Measurements from ENCODE around the gene INPP1. TPM values are rescaled to one million over a fixed set of nuclear protein-coding genes. Genes with fewer than 3 reads are reported as not detected.
"Not testable (repeated sequence)": the region's sequence is repeated elsewhere in the genome, so short reads cannot be mapped to it uniquely, and the experiment has no call there.

The INPP1 gene
- total and polyA plus RNA-seq, 9 donors: 7.2 to 24.1 (median 19.1) TPM

DNA sequence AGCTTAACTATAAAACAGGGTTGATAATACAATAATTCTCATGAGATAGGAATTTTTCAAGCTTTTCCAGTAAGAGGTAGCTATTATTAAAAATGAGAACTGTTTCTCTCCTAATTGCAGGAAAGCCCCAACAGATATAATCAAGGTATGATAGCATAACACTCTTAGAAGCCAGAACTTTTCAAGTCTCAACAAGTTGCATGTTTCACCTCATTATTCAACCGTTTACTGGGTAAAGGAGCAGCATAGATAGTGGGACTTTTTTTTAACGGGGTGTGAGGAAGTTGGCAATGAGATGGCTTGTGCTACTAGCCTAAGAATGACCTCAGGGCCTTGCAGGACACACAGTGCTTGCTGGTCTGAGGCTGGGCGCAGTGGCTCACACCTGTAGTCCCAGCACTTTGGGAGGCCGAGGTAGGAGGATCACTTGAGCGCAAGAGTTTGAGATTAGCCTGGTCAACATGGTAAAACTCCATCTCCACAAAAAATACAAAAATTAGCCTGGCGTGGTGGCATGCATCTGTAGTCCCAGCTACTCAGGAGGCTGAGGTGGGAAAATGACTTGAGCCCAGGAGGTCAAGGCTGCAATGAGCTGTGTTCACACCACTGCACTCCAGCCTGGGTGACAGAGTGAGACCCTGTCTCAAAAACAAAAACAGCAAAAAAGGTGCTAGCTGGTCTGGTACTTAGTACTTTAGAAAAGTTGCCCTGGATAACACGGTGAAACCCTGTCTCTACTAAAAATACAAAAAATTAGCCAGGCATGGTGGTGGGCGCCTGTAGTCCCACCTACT, 15.5 kb downstream of the INPP1 start:
- not testable (repeated sequence) for H3K4me3 ChIP-seq (ENCODE audit: low read length); H3K9me3 ChIP-seq (replicated peaks; ENCODE audit: control insufficient read depth, low read depth, low read length); DNase-seq; H3K27me3 ChIP-seq (ENCODE audit: control insufficient read depth, insufficient read depth, low read length); H3K36me3 ChIP-seq (ENCODE audit: control insufficient read depth, insufficient read depth, low read length)
- 80% methylated on average over 1 of the region's 8 CpGs for WGBS (ENCODE audit: insufficient coverage)
- H3K4me1 ChIP-seq (ENCODE audit: control insufficient read depth, insufficient read depth, low read length): peaks cover 16% of the 10 kb centered on the region
- peak overlapping the region; percentile 73 for H3K27ac ChIP-seq (ENCODE audit: low read length)

DNA sequence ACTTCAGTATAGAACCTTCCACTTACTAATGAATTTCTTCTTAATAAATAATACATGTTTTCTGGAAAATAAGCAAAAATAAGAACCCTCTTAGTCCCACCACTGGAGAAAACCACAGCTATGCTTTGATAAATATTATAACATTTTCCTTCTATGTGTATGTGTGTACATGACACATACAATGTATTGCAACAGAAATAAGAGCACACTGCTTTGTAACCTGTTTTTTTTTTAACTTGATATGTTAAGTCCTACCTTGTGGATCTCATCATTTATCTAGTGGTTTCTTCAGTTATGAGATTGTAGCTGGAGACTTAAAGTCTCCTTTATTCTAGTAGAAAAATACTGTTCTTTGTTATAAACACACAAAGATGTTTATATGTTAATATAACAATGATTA, 17.2 kb downstream of the INPP1 start:
- peaks cover 14% of the 10 kb centered on the region for H3K4me1 ChIP-seq (ENCODE audit: control insufficient read depth, insufficient read depth, low read length)
- no peak overlapping the region for H3K4me3 ChIP-seq (ENCODE audit: low read length)
- H3K27me3 ChIP-seq (ENCODE audit: control insufficient read depth, insufficient read depth, low read length): no peaks in the 10 kb centered on the region
- no peaks in the 10 kb centered on the region for H3K9me3 ChIP-seq (replicated peaks; ENCODE audit: control insufficient read depth, low read depth, low read length)
- H3K27ac ChIP-seq (ENCODE audit: low read length): peak overlapping the region; percentile 73
- no peak for DNase-seq
- peaks cover 2% of the 10 kb centered on the region for H3K36me3 ChIP-seq (ENCODE audit: control insufficient read depth, insufficient read depth, low read length)

DNA sequence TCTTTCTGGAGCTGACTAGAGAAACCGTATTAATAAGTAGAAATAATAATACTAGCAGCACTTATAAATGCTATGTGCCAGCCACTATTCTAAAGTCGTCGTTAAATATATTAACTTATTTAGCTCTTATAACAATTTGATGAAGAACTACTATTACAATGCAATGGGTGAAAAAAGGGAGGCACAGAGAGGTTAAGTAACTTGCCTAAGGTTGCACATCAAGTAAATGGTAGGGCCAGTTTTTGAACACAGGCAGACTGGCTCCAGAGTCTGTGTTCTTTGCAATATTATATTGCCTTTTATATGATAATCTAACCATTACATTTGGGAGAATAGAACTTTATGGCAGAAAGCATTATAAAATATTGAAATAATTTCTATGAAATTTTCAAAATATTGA, 17.6 kb downstream of the INPP1 start:
- Histone ChIP-seq H3K36me3 (ENCODE audit: control insufficient read depth, insufficient read depth, low read length) (peaks cover 2% of the 10 kb centered on the region), H3K4me3 (ENCODE audit: low read length) (no peak overlapping the region), H3K27me3 (ENCODE audit: control insufficient read depth, insufficient read depth, low read length) (no peaks in the 10 kb centered on the region), H3K4me1 (ENCODE audit: control insufficient read depth, insufficient read depth, low read length) (peaks cover 13% of the 10 kb centered on the region), H3K27ac (ENCODE audit: low read length) (no peak overlapping the region), H3K9me3 (replicated peaks; ENCODE audit: control insufficient read depth, low read depth, low read length) (no peaks in the 10 kb centered on the region)
- WGBS (ENCODE audit: insufficient coverage): no CpG with 5 or more reads among the region's 3 CpGs
- DNase-seq: no peak

DNA sequence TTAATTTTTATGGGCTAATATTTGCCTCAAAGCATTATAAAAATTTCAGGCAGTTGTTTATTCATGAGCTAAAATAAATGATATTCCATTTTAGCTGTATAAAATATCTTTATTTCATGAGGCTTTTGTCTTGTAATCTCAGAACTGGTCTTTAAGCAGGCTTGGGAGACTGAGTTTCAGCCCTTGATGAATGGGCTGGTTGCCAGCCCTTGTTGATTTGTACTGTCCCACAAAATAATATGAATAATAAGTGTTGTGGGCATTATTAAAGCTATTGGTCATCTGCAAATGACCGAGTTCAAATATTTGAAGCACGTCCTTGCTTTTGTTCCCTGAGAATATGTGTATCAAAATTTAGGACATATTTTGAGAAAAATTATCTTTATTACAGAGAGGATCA, 18.2 kb downstream of the INPP1 start:
- Histone ChIP-seq H3K27me3 (ENCODE audit: control insufficient read depth, insufficient read depth, low read length) (no peaks in the 10 kb centered on the region), H3K4me1 (ENCODE audit: control insufficient read depth, insufficient read depth, low read length) (peaks cover 9% of the 10 kb centered on the region), H3K4me3 (ENCODE audit: low read length) (no peak overlapping the region), H3K9me3 (replicated peaks; ENCODE audit: control insufficient read depth, low read depth, low read length) (no peaks in the 10 kb centered on the region), H3K36me3 (ENCODE audit: control insufficient read depth, insufficient read depth, low read length) (peaks cover 4% of the 10 kb centered on the region), H3K27ac (ENCODE audit: low read length) (no peak overlapping the region)
- no CpG with 5 or more reads among the region's 2 CpGs for whole genome bisulfite sequencing (ENCODE audit: insufficient coverage)
- DNase-seq: no peak

DNA sequence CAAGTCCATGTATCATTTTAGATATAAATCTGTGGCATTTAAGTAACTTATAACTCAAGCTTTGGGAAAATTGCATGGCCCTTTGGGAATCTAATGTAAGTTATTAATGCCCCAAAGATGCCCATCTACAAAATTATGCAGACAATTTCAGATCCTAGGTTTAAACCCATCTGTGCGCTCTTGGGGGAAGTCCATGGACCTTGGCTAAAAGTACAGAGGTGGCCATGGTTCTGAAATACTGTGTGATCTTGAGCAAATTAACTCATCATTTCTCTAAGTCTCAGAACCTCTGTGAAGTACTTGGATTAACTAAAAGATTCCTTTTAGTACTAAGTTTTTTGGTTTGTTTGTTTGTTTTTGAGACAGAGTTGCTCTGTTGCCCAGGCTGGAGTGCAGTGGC, 19.5 kb downstream of the INPP1 start:
- 100% methylated on average over 1 of the region's 1 CpG for WGBS (ENCODE audit: insufficient coverage)
- peaks cover 10% of the 10 kb centered on the region for H3K36me3 ChIP-seq (ENCODE audit: control insufficient read depth, insufficient read depth, low read length)

DNA sequence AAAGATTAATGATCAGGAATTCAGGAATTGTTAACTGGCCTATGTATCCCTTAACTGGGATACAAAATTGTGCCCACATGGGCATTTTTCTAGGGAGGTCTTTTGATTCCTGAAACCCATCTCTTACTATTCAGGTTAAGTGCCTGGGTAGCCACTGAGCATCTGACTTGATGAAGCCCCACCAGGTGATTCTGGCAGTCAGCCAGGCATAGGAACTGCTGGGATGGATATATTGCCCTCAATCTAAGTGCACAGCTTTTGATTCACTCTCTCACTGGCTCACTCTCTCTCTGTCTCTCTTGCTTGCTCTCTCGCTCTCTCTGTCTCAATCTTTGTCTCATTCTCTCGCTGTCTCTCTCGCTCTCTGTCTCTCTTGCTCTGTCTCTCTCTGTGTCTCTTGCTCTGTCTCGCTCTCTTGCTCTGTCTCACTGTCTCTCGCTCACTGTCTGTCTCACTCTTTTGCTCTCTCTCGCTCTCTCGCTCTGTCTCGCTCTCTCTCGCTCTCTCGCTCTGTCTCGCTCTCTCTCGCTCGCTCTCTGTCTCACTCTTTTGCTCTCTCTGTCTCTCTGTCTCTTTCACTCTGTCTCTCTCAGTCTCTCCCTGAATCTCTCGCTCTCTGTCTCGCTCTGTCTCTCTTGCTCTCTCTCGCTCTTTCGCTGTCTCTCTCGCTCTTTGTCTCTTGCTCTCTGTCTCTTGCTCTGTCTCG, 22.3 kb downstream of the INPP1 start:
- WGBS (ENCODE audit: insufficient coverage): 93% methylated on average over 16 of the region's 19 CpGs
- no peak overlapping the region for H3K27ac ChIP-seq (ENCODE audit: low read length)
- H3K27me3 ChIP-seq (ENCODE audit: control insufficient read depth, insufficient read depth, low read length): no peaks in the 10 kb centered on the region
- no peak for DNase-seq
- H3K4me1 ChIP-seq (ENCODE audit: control insufficient read depth, insufficient read depth, low read length): no peaks in the 10 kb centered on the region
- no peaks in the 10 kb centered on the region for H3K9me3 ChIP-seq (replicated peaks; ENCODE audit: control insufficient read depth, low read depth, low read length)
- peaks cover 14% of the 10 kb centered on the region for H3K36me3 ChIP-seq (ENCODE audit: control insufficient read depth, insufficient read depth, low read length)
- no peak overlapping the region for H3K4me3 ChIP-seq (ENCODE audit: low read length)

More for the DNA sequence above, 19.5 kb downstream of the INPP1 start:
- no peak for DNase-seq
- Histone ChIP-seq H3K4me1 (ENCODE audit: control insufficient read depth, insufficient read depth, low read length) (peaks cover 9% of the 10 kb centered on the region), H3K9me3 (replicated peaks; ENCODE audit: control insufficient read depth, low read depth, low read length) (no peaks in the 10 kb centered on the region), H3K27ac (ENCODE audit: low read length) (no peak overlapping the region), H3K4me3 (ENCODE audit: low read length) (no peak overlapping the region), H3K27me3 (ENCODE audit: control insufficient read depth, insufficient read depth, low read length) (no peaks in the 10 kb centered on the region)

DNA sequence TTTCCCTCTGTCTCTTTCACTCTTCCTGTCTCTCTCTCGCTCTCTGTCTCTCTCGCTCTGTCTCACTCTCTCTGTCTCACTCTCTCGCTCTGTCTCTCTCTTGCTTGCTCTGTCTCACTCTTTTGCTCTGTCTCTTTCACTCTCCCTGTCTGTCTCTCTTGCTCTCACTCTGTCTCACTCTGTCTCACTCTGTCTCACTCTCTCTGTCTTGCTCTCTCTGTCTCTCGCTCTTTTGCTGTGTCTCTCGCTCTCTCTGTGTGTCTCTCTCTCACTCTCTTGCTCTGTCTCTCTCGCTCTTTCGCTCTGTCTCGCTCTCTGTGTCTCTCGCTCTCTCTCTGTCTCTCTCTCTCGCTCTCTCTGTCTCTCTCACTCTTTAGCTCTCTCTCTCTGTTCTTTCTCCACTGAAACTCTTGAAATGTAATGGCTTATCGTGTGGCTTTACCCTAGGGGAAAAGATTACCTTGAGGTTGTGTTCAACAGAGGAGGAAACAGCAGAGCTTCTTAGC, 22.9 kb downstream of the INPP1 start:
- Histone ChIP-seq H3K4me3 (ENCODE audit: low read length) (no peak overlapping the region), H3K36me3 (ENCODE audit: control insufficient read depth, insufficient read depth, low read length) (peaks cover 20% of the 10 kb centered on the region), H3K4me1 (ENCODE audit: control insufficient read depth, insufficient read depth, low read length) (no peaks in the 10 kb centered on the region), H3K9me3 (replicated peaks; ENCODE audit: control insufficient read depth, low read depth, low read length) (no peaks in the 10 kb centered on the region), H3K27ac (ENCODE audit: low read length) (no peak overlapping the region), H3K27me3 (ENCODE audit: control insufficient read depth, insufficient read depth, low read length) (no peaks in the 10 kb centered on the region)
- WGBS (ENCODE audit: insufficient coverage): 88% methylated on average over 8 of the region's 11 CpGs
- DNase-seq: no peak

DNA sequence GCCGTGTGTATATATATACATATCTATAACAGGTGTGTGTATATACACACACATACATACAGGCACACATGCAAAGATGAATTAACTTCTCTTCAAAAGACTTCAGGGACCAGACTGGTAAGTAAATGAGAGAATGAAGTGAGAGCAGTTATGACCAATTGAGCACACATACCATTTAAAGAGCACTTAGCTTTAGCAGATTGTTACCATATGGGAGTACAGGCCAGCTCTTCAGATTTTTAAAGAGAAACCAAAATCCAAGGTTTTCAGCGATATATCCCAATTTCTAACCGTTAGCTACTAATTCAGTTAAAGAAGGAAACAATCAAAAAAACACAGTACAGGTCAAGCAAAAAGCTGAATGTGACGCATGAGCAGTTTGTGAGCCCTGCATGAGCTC, 23.7 kb downstream of the INPP1 start:
- H3K36me3 ChIP-seq (ENCODE audit: control insufficient read depth, insufficient read depth, low read length): peaks cover 21% of the 10 kb centered on the region
- DNase-seq: peak; percentile 19
- H3K9me3 ChIP-seq (replicated peaks; ENCODE audit: control insufficient read depth, low read depth, low read length): no peaks in the 10 kb centered on the region
- WGBS (ENCODE audit: insufficient coverage): no CpG with 5 or more reads among the region's 4 CpGs
- no peak overlapping the region for H3K4me3 ChIP-seq (ENCODE audit: low read length)
- H3K27ac ChIP-seq (ENCODE audit: low read length): no peak overlapping the region
- H3K27me3 ChIP-seq (ENCODE audit: control insufficient read depth, insufficient read depth, low read length): no peaks in the 10 kb centered on the region
- no peaks in the 10 kb centered on the region for H3K4me1 ChIP-seq (ENCODE audit: control insufficient read depth, insufficient read depth, low read length)

DNA sequence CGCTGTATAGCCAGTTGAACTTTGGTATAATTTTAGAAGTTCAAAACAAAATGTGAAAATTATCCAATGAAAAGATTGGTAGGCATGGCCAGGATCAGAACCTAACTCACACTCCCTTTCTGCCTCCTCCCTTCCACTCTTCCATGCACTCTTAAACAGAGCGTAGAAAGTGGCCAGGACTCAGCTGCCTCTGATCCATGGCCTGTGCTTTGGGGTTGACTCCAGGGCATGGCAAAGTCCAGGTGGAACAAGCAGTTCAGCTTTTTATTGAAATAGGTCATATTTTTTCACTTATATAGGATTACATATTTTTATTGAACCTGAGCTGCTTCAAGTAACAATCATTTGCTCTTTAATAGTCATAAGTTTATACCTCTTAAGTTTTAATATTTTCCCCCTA, 26.2 kb downstream of the INPP1 start:
- WGBS (ENCODE audit: insufficient coverage): no CpG with 5 or more reads among the region's 2 CpGs
- H3K4me1 ChIP-seq (ENCODE audit: control insufficient read depth, insufficient read depth, low read length): no peaks in the 10 kb centered on the region
- no peaks in the 10 kb centered on the region for H3K9me3 ChIP-seq (replicated peaks; ENCODE audit: control insufficient read depth, low read depth, low read length)
- no peak overlapping the region for H3K4me3 ChIP-seq (ENCODE audit: low read length)
- peaks cover 19% of the 10 kb centered on the region for H3K36me3 ChIP-seq (ENCODE audit: control insufficient read depth, insufficient read depth, low read length)
- no peaks in the 10 kb centered on the region for H3K27me3 ChIP-seq (ENCODE audit: control insufficient read depth, insufficient read depth, low read length)
- DNase-seq: no peak
- H3K27ac ChIP-seq (ENCODE audit: low read length): no peak overlapping the region

DNA sequence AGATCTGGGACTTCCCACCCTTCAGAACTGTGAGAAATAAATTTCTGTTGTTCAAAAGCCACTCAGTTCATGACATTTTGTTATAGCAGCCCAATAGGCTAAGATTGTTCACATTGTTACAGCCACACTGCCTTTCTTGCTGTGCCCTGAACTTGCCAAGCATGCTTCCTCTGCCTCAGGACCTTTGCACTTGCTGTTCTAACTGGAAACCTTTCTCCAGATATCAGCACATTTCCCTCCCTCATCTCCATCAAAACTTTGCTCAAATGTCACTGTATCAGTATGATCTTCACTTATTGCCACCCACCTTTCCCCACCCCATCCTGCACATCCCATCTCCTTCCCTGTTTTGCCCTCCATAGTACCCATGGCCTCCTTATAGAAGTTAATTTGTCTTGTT, 32.7 kb downstream of the INPP1 start:
- no peak overlapping the region for H3K27ac ChIP-seq (ENCODE audit: low read length)
- no peaks in the 10 kb centered on the region for H3K9me3 ChIP-seq (replicated peaks; ENCODE audit: control insufficient read depth, low read depth, low read length)
- DNase-seq: no peak
- peaks cover 13% of the 10 kb centered on the region for H3K4me1 ChIP-seq (ENCODE audit: control insufficient read depth, insufficient read depth, low read length)
- H3K36me3 ChIP-seq (ENCODE audit: control insufficient read depth, insufficient read depth, low read length): peaks cover 3% of the 10 kb centered on the region
- no peaks in the 10 kb centered on the region for H3K27me3 ChIP-seq (ENCODE audit: control insufficient read depth, insufficient read depth, low read length)
- no peak overlapping the region for H3K4me3 ChIP-seq (ENCODE audit: low read length)
